T-helper 1 cell treated with Interleukin-12 subunit alpha and Interleukin-12 subunit beta and Interleukin-4 antibody, amounts not matched to agents 30 μg/mL and 1 μg/mL, for 36 hours (primary cell): ENCODE measurements around the gene PPP6R3.
"Not testable (repeated sequence)": the region's sequence is repeated elsewhere in the genome, so short reads cannot be mapped to it uniquely, and the experiment has no call there.

Source experiments
- H3K27ac Mint-ChIP-seq: one replicate; pipeline ENCODE4 v1.8.0; 2021; ENCODE audit warnings: mild to moderate bottlenecking, mixed read lengths
- H3K27me3 Mint-ChIP-seq: one replicate; pipeline ENCODE4 v1.8.0; 2021; ENCODE audit warnings: low read depth, mixed read lengths
- H3K36me3 Mint-ChIP-seq: one replicate; pipeline ENCODE4 v1.8.0; 2021; ENCODE audit warnings: low read depth, mixed read lengths
- H3K4me1 Mint-ChIP-seq: one replicate; pipeline ENCODE4 v1.8.0; 2021; ENCODE audit warnings: low read depth, mixed read lengths
- H3K4me3 Mint-ChIP-seq: one replicate; pipeline ENCODE4 v1.8.0; 2021; ENCODE audit warnings: mild to moderate bottlenecking, moderate library complexity, mixed read lengths
- H3K9me3 Mint-ChIP-seq: one replicate; pipeline ENCODE4 v1.8.0; 2021; ENCODE audit warnings: mixed read lengths

Gene PPP6R3

DNA sequence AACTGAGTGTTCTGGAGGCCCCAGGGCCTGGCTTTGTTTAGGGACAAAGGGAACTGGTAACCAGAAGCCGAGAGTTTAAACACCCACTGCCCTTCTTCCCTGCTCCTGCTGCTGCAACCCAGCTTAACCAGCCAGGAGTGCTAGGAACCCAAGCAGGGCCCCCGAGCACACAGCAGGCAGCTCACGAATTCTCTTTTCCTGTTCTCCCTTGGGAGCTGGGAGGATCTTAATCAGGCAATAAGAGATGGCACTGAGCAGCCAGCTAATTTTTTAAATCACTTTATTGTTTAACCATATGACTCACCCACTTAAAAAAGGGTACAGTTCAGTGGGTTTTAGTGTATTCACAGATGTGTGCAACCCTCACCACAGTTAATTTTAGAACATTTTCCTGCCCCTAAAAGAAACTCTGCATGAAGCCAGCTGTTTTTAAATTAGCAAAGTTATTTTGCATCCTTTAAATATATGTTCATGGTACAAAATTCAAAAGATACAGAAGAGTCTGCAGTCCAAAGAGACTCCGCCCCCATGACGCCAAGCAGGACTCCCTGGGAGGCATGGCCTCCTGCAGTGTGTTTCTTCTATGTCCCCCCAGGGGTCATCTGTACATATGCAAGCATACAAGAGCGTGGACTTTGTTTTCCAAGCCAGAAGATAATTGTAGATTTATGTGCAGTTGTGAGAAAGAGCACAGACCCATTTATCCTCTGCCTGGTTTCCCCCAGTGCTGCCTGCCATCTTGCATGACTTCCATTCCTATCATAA, 18.9 kb upstream of the PPP6R3 start:
- Mint-ChIP-seq H3K4me1 (peaks cover 6% of the 10 kb centered on the region), H3K36me3 (no peaks in the 10 kb centered on the region), H3K4me3 (no peak overlapping the region), H3K27me3 (no peaks in the 10 kb centered on the region), H3K27ac (no peak overlapping the region), H3K9me3 (no peaks in the 10 kb centered on the region)

DNA sequence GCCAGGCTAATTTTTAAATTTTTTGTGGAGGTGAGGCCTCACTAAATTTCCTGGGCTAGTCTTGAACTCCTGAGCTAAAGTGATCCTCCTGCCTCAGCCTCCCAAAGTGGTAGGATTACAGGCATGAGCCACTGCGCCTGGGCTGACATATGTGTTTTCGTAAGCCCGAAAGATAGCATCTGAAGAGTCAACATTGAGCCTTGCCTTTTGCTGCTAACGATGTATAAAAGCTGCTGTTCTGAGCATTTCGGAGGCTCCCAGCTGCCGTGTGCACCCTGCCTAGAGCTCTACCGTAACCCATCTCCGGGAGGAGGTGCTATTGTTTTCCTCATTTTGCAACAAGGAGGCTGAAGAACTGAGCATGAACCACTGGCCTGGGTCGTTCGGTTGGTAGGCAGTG, 18.1 kb upstream of the PPP6R3 start:
- no peaks in the 10 kb centered on the region for H3K9me3 Mint-ChIP-seq
- peaks cover 4% of the 10 kb centered on the region for H3K4me1 Mint-ChIP-seq
- H3K4me3 Mint-ChIP-seq = no peak overlapping the region
- no peak overlapping the region for H3K27ac Mint-ChIP-seq
- H3K27me3 Mint-ChIP-seq = no peaks in the 10 kb centered on the region
- H3K36me3 Mint-ChIP-seq = no peaks in the 10 kb centered on the region

DNA sequence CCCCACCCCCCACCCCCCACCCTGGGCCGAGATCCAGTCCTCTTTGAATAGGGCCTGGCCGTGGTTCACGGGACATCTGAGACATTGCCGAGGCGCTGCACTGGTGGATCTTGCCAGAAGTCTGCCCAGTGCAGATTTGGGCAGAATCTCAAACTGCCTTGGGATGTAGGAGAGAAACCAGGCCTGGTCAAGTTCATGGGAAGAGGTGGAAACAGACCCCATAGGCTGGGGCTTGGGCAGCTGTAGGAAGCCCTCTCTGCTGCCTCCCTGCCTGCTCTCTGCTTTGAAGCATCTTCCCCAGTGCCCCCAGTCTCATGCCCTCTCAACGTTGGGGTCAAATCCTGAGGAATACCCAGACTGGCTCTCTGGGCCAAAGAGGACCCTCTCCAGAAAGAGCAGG, 16.0 kb upstream of the PPP6R3 start:
- H3K4me3 Mint-ChIP-seq = no peak overlapping the region
- H3K36me3 Mint-ChIP-seq = peaks cover 2% of the 10 kb centered on the region
- no peak overlapping the region for H3K27ac Mint-ChIP-seq
- no peaks in the 10 kb centered on the region for H3K27me3 Mint-ChIP-seq
- peaks cover 5% of the 10 kb centered on the region for H3K4me1 Mint-ChIP-seq
- no peaks in the 10 kb centered on the region for H3K9me3 Mint-ChIP-seq

DNA sequence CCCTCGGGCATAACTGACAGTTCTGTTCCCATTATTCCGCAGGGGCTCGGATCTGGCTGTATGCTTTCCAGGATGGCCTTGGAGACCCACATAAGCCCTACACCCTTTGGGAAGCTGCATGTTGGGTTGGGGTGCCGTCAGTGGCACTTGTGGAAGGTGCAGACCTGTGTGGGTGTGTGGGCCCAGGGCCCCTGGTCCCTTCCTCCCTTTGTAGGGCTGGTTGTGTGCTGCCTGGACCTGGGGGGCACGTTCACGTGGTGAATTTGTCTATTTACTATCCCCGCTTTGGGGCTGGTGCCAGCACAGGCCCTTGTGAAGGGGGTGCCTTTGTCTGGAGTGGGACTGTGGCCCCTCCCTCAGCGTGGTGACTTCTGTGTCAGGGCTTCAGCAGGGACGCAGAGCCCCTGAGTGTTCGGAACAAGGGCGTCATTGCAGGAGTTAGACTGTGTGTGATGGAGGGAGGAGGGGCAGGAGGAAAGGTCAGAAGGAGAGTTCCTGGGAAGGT, 15.0 kb upstream of the PPP6R3 start:
- no peak overlapping the region for H3K4me3 Mint-ChIP-seq
- H3K4me1 Mint-ChIP-seq = peaks cover 5% of the 10 kb centered on the region
- peaks cover 4% of the 10 kb centered on the region for H3K36me3 Mint-ChIP-seq
- no peak overlapping the region for H3K27ac Mint-ChIP-seq
- no peaks in the 10 kb centered on the region for H3K27me3 Mint-ChIP-seq
- H3K9me3 Mint-ChIP-seq = no peaks in the 10 kb centered on the region

DNA sequence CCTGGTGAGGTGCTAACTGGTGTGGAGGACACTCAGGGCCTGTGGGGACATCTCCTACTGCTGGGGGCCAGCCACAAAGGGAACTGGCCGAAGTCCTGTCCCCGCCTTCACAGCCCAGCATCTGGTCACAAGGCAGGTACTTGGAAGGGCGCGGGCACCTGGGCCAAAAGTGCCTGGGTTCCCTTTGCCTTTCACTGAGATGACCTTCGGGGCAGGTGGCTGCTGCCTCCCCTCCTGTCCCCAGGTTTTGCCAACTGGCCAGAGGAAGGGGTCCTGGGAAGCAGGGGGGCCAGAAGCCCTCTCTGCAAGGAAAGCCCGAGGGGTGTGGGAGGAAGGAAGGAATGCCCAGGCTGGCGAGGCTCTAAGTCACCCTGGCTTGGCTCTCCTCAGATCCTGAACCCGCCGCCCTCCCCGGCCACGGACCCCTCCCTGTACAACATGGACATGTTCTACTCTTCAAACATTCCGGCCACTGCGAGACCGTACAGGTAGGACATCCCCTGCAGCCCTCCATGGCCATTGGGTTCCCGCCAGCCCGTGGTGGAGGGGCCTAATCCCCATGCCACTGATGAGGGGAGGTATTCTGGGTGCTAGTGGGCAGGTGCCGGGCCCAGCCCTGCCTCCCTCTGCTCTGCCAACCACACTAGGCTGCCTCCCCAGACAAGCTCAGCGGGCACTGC, 14.4 kb upstream of the PPP6R3 start:
- H3K9me3 Mint-ChIP-seq = no peaks in the 10 kb centered on the region
- H3K4me3 Mint-ChIP-seq = no peak overlapping the region
- H3K27ac Mint-ChIP-seq = no peak overlapping the region
- H3K27me3 Mint-ChIP-seq = no peaks in the 10 kb centered on the region
- H3K36me3 Mint-ChIP-seq = peaks cover 4% of the 10 kb centered on the region
- H3K4me1 Mint-ChIP-seq = peaks cover 5% of the 10 kb centered on the region

DNA sequence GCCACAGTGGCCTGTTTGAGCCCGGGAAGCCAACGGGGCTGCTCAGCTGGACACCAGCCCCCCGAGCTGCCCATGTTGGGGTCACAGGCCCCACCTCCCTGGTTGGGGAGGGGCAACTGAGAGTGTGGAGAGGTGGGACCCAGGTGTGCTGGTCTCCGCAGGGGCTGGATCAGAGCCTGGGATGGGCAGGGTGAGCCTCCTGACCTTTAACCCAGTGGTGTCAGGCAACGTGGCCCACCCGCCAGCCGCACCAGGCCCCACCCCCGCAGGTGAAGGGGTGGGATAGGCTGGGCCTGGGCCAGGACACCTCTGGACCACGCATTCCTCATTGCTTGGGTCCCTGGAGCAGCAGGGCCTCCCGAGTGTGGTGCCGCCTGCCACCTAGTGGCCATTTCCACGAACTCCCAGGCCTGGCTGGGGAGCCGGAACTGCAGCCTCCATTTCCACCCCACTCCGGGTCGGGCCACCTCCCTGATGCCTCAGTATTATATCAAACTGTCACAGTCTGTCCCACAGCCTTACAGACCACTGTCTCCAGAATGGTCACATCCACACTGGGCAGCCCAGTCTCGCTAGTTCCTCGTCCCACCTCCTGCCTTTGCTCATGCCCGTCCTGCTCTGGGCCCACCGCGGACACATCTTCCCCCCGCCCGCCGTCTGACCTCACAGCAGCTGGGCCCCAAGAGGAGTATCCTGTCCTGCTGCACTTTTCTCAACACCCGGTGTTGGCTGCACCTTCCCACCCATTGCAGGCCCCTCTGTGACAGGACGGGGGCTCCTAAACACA, 13.3 kb upstream of the PPP6R3 start:
- no peak overlapping the region for H3K4me3 Mint-ChIP-seq
- no peaks in the 10 kb centered on the region for H3K27me3 Mint-ChIP-seq
- no peak overlapping the region for H3K27ac Mint-ChIP-seq
- H3K36me3 Mint-ChIP-seq = peaks cover 4% of the 10 kb centered on the region
- no peaks in the 10 kb centered on the region for H3K9me3 Mint-ChIP-seq
- peaks cover 5% of the 10 kb centered on the region for H3K4me1 Mint-ChIP-seq

DNA sequence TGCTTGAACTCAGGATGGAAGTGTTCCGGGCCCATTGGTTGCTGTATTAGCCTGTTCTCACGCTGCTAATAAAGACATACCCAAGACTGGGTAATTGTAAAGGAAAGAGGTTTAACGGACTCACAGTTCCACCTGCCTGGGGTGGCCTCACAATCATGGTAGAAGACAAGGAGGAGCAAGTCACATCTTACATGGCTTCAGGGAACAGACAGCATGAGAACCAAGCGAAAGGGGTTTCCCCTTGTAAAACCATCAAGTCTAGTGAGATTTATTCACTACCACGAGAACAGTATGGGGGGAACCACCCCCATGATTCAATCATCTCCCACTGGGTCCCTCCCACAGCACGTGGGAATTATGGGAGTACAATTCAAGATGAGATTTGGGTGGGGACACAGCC, 12.6 kb upstream of the PPP6R3 start:
- not testable (repeated sequence) for H3K27me3 Mint-ChIP-seq, H3K9me3 Mint-ChIP-seq, H3K36me3 Mint-ChIP-seq, H3K27ac Mint-ChIP-seq, H3K4me1 Mint-ChIP-seq, H3K4me3 Mint-ChIP-seq

DNA sequence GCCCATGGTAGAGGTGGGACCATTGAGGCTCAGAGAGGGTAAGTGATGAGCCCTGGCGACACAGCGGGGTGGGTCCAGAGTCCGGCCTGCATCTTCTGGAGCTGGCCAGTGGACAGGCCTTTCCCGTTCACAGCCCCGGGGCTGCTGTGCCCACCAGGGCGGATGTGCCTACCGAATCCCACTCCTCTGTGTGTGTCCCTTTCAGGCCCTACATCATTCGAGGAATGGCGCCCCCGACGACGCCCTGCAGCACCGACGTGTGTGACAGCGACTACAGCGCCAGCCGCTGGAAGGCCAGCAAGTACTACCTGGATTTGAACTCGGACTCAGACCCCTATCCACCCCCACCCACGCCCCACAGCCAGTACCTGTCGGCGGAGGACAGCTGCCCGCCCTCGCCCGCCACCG, 11.9 kb upstream of the PPP6R3 start:
- Mint-ChIP-seq H3K9me3 (no peaks in the 10 kb centered on the region), H3K4me3 (no peak overlapping the region), H3K27ac (no peak overlapping the region), H3K27me3 (no peaks in the 10 kb centered on the region), H3K4me1 (peaks cover 5% of the 10 kb centered on the region), H3K36me3 (peaks cover 4% of the 10 kb centered on the region)

DNA sequence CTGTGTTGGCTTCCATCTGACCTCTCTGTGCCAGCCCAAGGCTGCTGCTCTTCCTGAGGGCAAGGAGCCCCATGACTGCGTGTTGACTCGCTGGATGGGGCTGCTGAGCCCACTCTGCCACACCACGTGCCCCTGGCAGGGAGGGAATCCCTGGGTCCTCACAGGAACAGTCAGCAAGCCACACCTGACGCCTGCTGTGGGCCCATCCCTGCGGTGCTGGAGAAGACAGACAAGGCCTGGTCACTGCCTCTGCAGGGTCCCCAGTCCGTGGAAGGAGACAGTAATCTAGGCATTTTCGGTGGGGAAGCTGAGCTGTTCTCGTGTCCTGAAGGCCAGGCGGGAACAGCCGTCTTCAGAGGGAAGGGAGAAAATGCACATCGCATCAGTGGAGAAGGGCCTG, 10.6 kb upstream of the PPP6R3 start:
- H3K4me1 Mint-ChIP-seq = peaks cover 5% of the 10 kb centered on the region
- no peaks in the 10 kb centered on the region for H3K27me3 Mint-ChIP-seq
- H3K9me3 Mint-ChIP-seq = no peaks in the 10 kb centered on the region
- H3K4me3 Mint-ChIP-seq = no peak overlapping the region
- no peak overlapping the region for H3K27ac Mint-ChIP-seq
- H3K36me3 Mint-ChIP-seq = peaks cover 4% of the 10 kb centered on the region

DNA sequence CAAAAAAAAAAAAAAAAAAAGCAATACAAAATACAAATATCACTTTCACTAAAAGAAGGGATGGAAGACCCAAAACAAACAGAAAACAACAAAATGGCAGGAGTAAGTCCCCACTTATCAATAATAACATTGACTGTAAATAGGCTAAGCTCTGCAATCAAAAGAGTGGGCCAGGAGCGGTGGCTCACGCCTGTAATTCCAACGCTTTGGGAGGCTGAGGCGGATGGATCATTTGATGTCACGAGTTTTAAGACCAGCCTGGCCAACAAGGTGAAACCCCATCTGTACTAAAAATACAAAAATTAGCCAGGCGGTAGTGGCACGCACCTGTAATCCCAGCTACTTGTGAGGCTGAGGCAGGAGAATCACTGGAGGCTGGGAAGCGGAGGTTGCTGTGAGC, 9.8 kb upstream of the PPP6R3 start:
- H3K27ac Mint-ChIP-seq = no peak overlapping the region
- H3K9me3 Mint-ChIP-seq = no peaks in the 10 kb centered on the region
- peaks cover 4% of the 10 kb centered on the region for H3K36me3 Mint-ChIP-seq

DNA sequence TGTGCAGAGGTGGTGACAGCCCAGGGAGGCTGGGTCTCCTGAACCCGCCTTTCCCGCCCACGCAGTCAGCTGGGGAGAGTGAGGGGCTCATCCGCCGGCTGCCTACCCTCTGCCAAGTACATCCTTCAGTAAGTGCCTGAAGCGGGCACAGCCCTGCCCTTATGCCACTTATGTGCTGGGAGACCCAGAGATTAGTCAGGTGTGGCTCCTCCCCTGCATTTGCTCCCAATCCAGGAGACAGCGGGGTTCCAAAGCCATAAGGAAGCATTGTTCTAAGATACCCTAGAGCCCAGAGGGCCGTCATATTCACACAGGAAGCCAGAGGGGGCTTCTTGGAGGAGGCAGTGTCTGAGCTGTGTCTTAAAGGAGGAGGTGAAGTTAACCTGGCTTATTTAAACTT, 5.8 kb upstream of the PPP6R3 start:
- Mint-ChIP-seq H3K9me3 (no peaks in the 10 kb centered on the region), H3K4me3 (no peak overlapping the region), H3K4me1 (peaks cover 1% of the 10 kb centered on the region), H3K27me3 (peaks cover 4% of the 10 kb centered on the region), H3K36me3 (peaks cover 1% of the 10 kb centered on the region), H3K27ac (no peak overlapping the region)

More for the DNA sequence above, 9.8 kb upstream of the PPP6R3 start:
- Mint-ChIP-seq H3K4me1 (peaks cover 5% of the 10 kb centered on the region), H3K4me3 (no peak overlapping the region), H3K27me3 (peaks cover 2% of the 10 kb centered on the region)

DNA sequence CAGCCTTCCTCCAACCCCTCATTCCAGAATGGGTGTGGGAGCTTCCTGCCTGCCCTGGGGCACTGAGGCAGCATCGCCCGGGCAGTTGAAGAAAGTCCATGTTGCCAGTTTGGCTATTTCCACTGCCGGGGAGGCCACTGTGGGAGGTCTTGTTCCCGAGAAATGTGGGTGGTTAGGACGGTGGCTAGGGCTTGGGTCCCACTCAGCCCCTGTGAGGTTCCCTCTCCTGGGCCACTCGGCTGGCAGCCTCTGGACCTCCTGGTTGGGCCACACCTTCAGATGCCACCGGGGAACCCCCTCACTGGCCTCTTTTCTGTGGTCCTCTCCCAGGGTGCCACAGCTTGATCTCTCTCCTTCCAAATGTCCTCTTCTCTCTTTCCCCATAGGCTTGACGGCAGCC, 5.1 kb upstream of the PPP6R3 start:
- Mint-ChIP-seq H3K27ac (no peak overlapping the region), H3K9me3 (no peaks in the 10 kb centered on the region), H3K4me3 (no peak overlapping the region), H3K4me1 (peaks cover 4% of the 10 kb centered on the region), H3K36me3 (no peaks in the 10 kb centered on the region), H3K27me3 (peaks cover 4% of the 10 kb centered on the region)

DNA sequence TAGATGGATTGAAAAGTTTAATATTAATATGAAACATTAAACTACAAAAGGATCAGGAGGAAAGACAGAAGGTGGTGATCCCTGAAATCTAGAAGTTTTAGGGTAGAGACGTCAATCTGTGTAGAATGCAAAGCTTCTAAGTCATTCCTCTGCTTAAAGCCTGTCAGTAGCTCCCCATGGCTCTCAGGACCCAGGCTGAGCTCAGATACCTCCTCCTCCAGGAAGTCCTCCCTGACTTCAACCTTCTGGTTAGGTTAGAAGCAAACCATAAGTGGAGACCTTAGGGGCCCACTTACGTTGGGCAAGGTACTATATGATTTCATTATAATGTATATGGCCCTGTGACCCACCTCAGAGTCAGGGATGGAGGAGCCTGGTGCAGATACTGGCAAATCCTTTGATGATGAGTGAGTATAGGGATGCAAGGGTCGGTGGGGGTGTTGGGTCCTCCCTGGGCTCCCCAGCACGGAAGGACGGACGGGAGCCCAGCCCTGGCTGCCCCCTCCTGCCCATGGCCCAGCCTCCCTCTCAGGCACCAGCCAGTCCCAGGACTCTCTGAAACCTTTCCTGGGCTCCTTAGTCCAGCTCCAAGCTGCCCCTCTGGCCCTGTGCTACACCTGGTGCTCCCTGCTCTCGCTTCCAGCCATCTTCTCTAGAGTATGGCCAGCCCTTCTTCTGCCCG, 3.2 kb upstream of the PPP6R3 start:
- peaks cover 3% of the 10 kb centered on the region for H3K36me3 Mint-ChIP-seq
- H3K27ac Mint-ChIP-seq = no peak overlapping the region
- peaks cover 4% of the 10 kb centered on the region for H3K27me3 Mint-ChIP-seq
- peaks cover 8% of the 10 kb centered on the region for H3K4me1 Mint-ChIP-seq
- no peaks in the 10 kb centered on the region for H3K9me3 Mint-ChIP-seq
- H3K4me3 Mint-ChIP-seq = no peak overlapping the region

DNA sequence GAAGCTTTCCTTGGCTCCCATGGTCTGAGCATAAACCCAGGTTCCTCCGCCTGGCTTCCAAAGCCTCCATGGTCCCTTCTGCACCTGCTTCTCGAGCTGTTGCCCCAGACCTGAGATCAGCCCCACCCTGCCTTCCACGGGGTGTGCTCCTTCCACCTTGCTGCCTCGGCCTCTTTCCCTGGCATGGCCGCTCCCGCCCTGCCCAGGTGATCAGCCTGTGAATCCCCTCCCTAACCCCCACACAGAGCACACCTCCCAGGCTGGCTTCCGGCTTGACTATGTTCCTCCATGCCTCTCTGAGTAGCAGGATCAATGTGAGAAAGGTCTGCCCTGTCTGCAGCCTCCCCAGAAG, 2.7 kb upstream of the PPP6R3 start:
- H3K4me3 Mint-ChIP-seq = no peak overlapping the region
- H3K27ac Mint-ChIP-seq = no peak overlapping the region

More for the DNA sequence above, 2.7 kb upstream of the PPP6R3 start:
- H3K4me1 Mint-ChIP-seq = peaks cover 13% of the 10 kb centered on the region
- H3K9me3 Mint-ChIP-seq = no peaks in the 10 kb centered on the region
- H3K36me3 Mint-ChIP-seq = peaks cover 6% of the 10 kb centered on the region
- H3K27me3 Mint-ChIP-seq = peaks cover 4% of the 10 kb centered on the region
